Measurements from ENCODE around the gene SLC7A5.
A peak's percentile ranks its signal among the peaks of the same experiment; 100 is the strongest.

Gene SLC7A5

GRCh38 chr16:87845807-87846619 lies 23.3 kb downstream of the SLC7A5 start:
- Histone ChIP-seq H3K27ac (no peak overlapping the region), H3K4me3 (ENCODE audit: low read depth, low read length) (no peak overlapping the region), H3K27me3 (replicated peaks) (no peaks in the 10 kb centered on the region), H3K36me3 (replicated peaks) (peaks cover 77% of the 10 kb centered on the region)
- no peak for TF ChIP-seq CTCF (IDR thresholded peaks at IDR 0.05; ENCODE audit: low read depth, low read length, missing control alignments)
- no peak for DNase-seq
- in situ Hi-C loops (cut with HindIII; ENCODE audit: low pct_ligation_motif_present, low sequenced_read_pairs): no loop called here

- in situ Hi-C loops (cut with HindIII; ENCODE audit: low pct_ligation_motif_present, low sequenced_read_pairs): no loop called here
- TF ChIP-seq CTCF (IDR thresholded peaks at IDR 0.05; ENCODE audit: low read depth, low read length, missing control alignments): no peak
- no peak for DNase-seq
- Histone ChIP-seq H3K36me3 (replicated peaks) (peaks cover 77% of the 10 kb centered on the region), H3K27ac (no peak overlapping the region), H3K4me3 (ENCODE audit: low read depth, low read length) (no peak overlapping the region), H3K27me3 (replicated peaks) (no peaks in the 10 kb centered on the region)
These were observed 24.1 kb downstream of the SLC7A5 start for GRCh38 chr16:87845213-87845612.

GRCh38 chr16:87844809-87845208 lies 24.5 kb downstream of the SLC7A5 start:
- in situ Hi-C loops (cut with HindIII; ENCODE audit: low pct_ligation_motif_present, low sequenced_read_pairs): no loop called here
- TF ChIP-seq CTCF (IDR thresholded peaks at IDR 0.05; ENCODE audit: low read depth, low read length, missing control alignments): no peak
- peaks cover 77% of the 10 kb centered on the region for H3K36me3 ChIP-seq (replicated peaks)
- no peaks in the 10 kb centered on the region for H3K27me3 ChIP-seq (replicated peaks)
- no peak overlapping the region for H3K4me3 ChIP-seq (ENCODE audit: low read depth, low read length)
- H3K27ac ChIP-seq: peak overlapping the region; percentile 52
- no peak for DNase-seq

- H3K27ac ChIP-seq: peak overlapping the region; percentile 52
These were observed 25.1 kb downstream of the SLC7A5 start for GRCh38 chr16:87844120-87844733.

GRCh38 chr16:87843678-87844105 lies 25.6 kb downstream of the SLC7A5 start:
- DNase-seq: no peak
- no peak for TF ChIP-seq CTCF (IDR thresholded peaks at IDR 0.05; ENCODE audit: low read depth, low read length, missing control alignments)
- in situ Hi-C loops (cut with HindIII; ENCODE audit: low pct_ligation_motif_present, low sequenced_read_pairs): no loop called here
- H3K27ac ChIP-seq: peak overlapping the region; percentile 52
- no peaks in the 10 kb centered on the region for H3K27me3 ChIP-seq (replicated peaks)
- no peak overlapping the region for H3K4me3 ChIP-seq (ENCODE audit: low read depth, low read length)
- peaks cover 77% of the 10 kb centered on the region for H3K36me3 ChIP-seq (replicated peaks)

More at GRCh38 chr16:87844120-87844733, 25.1 kb downstream of the SLC7A5 start:
- H3K4me3 ChIP-seq (ENCODE audit: low read depth, low read length): no peak overlapping the region
- H3K36me3 ChIP-seq (replicated peaks): peaks cover 77% of the 10 kb centered on the region
- DNase-seq: peak; percentile 47
- H3K27me3 ChIP-seq (replicated peaks): no peaks in the 10 kb centered on the region
- TF ChIP-seq CTCF (IDR thresholded peaks at IDR 0.05; ENCODE audit: low read depth, low read length, missing control alignments): peak; percentile 51
- in situ Hi-C loops (cut with HindIII; ENCODE audit: low pct_ligation_motif_present, low sequenced_read_pairs): no loop called here

Measured in brain microvascular endothelial cell (primary cell).